LoVo (cell line): Measurements from ENCODE around the gene TEDC2.

ENCODE experiments used
- DNase-seq: peaks from one replicate; pipeline ENCODE4 v3.0.0-alpha.2; 2016; ENCODE audit warnings: low spot score

Gene TEDC2

GRCh38 chr16:2496223-2497115, 36.6 kb downstream of the TEDC2 start:
- DNase-seq, result no peak

DNA sequence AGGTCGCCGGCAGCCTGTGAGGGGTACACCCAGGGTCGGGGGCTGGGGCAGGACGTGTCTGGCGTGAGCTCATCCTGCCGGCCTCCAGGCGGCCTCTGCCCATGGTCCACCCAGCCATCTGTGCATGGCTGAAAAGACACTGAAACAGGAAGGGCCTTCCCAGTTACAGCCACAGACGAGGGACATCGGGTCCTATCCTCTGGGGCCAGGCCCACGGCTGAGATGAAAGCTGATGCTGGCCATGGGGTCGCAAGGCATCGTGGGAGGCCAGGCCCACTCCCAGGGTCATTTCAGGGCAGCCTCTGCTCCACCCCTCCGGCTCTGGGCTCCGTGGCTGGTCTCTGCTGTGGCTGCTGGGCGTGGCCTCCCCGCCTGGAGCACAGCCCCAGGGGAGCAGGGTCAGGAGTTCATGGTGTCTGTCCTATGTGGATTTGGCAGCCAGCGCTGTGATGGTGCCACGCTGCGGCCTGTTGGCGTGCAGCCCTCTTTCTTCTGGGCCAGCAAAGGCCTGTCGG, 37.3 kb downstream of the TEDC2 start:
- DNase-seq, result no peak

GRCh38 chr16:2497695-2498484, 38.0 kb downstream of the TEDC2 start:
- no peak for DNase-seq

DNA sequence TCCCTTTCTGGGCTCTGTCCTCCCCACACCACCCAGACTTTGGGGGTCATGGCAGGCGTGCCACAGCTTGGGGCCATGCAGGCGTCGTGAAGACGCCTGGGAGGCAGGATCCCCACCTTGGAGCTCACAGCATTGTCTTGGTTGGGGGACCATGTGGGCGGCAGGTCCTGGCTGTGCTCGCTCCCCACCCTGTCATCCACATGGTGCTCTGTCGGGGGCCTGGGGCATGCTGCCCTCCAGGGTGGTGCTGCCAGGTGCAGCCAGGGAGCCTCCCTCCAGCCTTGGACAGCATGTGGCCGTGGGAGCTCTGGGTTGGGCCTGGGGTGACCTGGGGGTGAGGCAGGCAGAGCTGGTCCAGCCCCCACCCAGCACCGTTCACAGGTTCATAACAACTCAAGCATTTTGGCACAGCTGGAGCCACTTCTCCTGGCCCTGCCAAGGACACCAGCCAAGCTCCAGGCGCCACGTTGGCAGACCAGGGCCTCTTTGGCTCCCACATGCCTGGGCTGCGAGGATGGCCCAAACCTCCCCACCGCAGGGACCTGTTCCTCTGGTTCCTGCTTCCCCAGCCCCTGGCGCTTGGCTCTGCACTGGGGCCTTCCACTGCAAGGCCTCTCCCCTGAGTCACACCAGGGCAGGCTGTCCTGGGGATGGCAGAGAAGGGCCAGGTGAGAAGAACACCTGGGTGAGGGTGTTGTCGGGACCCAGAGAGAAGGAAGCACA, 38.8 kb downstream of the TEDC2 start:
- no peak for DNase-seq

- DNase-seq, result no peak
Measured at GRCh38 chr16:2499454-2499853, 39.5 kb downstream of the TEDC2 start.

GRCh38 chr16:2499890-2500429, 40.1 kb downstream of the TEDC2 start:
- DNase-seq, result no peak

DNA sequence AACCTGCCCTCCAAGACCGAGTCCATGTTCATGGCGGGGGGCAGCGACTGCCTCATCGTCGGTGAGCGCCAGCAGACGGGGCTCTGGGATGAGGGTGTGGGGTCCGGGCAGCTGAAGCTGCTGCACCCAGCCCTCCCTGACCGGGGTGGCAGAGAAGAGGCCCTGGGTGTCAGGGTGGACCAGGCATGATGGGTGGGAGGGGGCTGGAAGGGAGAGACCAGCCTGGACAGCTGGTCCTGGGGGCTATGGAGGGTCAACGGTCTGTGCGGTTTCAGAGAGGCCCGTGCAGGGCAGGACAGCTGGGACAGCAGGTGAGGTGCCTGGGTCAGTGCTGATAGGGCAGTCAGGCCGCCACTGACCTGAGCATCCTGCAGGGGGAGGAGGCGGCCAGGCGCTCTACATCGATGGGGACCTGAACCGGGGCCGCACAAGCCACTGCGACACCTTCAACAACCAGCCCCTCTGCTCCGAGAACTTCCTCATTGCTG, 40.6 kb downstream of the TEDC2 start:
- no peak for DNase-seq

GRCh38 chr16:2500918-2501750, 41.2 kb downstream of the TEDC2 start:
- DNase-seq, result peak; percentile 46

DNA sequence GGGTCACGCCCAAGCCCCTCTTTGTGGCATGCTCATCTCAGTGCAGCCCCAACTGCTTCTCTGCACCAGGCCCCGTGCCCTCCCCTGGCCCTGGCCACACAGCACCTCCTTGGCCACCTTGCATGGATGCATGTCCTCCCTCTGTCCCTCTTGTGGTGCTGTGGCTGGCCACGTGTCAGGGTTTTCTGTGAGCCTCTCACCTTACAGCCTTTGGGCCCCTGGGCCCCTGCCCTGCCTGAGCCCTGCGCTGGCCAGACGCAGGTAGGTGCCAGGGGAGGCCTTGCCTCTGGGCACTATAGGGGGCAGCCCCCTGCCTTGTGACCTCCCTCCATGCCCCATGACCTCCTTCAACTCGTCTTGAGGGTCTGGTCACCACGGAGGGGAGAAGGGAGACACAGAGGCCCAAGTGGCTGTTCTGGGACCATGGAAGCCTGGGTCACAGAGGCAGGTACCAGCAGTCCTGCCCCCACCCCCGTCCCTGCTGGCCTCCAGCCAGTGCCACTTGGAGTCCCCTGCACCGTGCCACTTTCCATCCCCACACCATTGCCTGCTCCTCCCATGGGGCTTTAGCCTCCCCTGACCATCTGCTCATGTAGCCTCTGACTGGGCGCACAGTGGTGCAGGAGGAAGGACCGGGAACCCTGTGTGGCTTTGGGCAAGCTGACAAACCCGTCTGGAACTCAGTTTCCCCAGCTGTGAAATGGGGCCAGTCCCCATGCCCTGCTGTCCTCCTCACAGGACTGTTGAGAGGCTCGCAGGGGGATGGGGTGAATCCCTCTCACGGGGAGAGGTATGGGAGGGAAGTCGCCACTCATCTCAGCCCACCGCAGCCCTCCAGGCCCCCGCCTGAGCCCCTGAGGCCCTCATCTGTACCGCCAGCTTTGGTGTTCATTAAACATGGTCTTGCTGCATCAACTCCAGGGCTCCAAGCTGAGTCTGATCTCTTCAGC, 42.3 kb downstream of the TEDC2 start:
- DNase-seq, result no peak

GRCh38 chr16:2505695-2506094, 45.8 kb downstream of the TEDC2 start:
- no peak for DNase-seq

DNA sequence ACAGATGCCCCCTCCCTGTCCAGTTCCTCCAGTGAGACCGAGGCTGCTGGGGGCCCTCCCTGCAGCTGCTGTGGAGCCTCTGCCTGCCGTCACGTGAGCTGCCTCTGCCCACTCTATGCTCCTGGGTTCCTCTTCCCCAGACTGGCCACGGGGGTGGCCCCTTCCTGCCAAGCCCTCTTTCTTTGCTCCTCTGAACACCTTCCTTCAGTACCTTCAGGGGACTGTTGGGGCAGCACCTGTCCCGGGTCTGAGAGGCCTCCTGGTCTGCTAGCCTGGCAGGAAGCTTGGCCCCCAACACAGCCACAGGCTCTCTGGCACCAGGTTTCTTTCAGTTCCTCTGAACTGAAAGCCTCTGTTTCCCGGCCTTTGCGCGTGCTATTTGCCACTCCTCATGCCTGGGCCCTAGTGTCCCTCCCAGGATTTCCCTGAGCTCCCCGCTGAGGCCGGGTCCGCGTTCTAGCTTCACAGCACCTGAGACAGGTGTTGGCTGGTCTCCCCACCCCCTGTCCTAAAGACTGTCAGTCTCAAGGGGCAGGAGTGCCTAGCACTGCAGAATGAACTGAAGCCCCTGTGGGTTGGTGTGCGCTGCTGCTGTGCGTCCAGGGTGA, 47.2 kb downstream of the TEDC2 start:
- DNase-seq, result no peak

- no peak for DNase-seq
Measured at GRCh38 chr16:2507665-2508064, 47.8 kb downstream of the TEDC2 start.

- DNase-seq, result no peak
Measured at GRCh38 chr16:2508722-2509400, 49.0 kb downstream of the TEDC2 start.

GRCh38 chr16:2511128-2511800, 51.4 kb downstream of the TEDC2 start:
- DNase-seq, result no peak

GRCh38 chr16:2511996-2512734, 52.3 kb downstream of the TEDC2 start:
- DNase-seq, result no peak

- no peak for DNase-seq
Measured at GRCh38 chr16:2512735-2513404, 53.0 kb downstream of the TEDC2 start.
